ENCODE measurements around the gene RAPGEF6. TPM values are rescaled to one million over a fixed set of nuclear protein-coding genes. Genes with fewer than 3 reads are reported as not detected.

RAPGEF6 gene
- total RNA-seq, 4 donors from 2014 or later, result 16.7 to 104 (median 22.6) TPM

DNA sequence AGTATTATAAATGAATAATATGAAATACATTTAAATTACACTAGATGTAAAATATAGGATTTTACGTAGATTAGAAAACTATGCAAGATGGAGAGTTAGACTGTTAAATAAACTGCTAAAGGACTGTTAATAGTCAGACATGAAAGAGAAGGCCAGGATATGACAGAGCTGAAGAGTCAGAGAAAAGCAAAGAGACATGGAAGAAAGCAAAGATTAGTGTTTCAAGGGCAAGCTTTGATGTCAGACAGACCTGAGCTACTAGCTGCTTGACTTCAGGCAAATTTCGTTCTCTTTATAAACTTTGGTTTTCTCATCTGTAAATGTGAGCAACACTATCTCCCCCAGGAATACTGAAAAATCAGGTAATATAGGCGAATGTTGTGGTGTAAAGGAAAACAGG, 161.3 kb downstream of the RAPGEF6 start:
- no peak for TF ChIP-seq POLR2A (IDR thresholded peaks at IDR 0.05)
- TF ChIP-seq, protein P1, sequence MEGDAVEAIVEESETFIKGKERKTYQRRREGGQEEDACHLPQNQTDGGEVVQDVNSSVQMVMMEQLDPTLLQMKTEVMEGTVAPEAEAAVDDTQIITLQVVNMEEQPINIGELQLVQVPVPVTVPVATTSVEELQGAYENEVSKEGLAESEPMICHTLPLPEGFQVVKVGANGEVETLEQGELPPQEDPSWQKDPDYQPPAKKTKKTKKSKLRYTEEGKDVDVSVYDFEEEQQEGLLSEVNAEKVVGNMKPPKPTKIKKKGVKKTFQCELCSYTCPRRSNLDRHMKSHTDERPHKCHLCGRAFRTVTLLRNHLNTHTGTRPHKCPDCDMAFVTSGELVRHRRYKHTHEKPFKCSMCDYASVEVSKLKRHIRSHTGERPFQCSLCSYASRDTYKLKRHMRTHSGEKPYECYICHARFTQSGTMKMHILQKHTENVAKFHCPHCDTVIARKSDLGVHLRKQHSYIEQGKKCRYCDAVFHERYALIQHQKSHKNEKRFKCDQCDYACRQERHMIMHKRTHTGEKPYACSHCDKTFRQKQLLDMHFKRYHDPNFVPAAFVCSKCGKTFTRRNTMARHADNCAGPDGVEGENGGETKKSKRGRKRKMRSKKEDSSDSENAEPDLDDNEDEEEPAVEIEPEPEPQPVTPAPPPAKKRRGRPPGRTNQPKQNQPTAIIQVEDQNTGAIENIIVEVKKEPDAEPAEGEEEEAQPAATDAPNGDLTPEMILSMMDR (IDR thresholded peaks at IDR 0.05), result no peak
- no peak for DNase-seq
- Histone ChIP-seq H3K9me3 (no peaks in the 10 kb centered on the region), H3K4me1 (no peaks in the 10 kb centered on the region), H3K27me3 (no peaks in the 10 kb centered on the region), H3K4me3 (no peak overlapping the region), H3K27ac (no peak overlapping the region), H3K36me3 (peaks cover 0 to 17% (median 0%) of the 10 kb centered on the region in 3 donors)

DNA sequence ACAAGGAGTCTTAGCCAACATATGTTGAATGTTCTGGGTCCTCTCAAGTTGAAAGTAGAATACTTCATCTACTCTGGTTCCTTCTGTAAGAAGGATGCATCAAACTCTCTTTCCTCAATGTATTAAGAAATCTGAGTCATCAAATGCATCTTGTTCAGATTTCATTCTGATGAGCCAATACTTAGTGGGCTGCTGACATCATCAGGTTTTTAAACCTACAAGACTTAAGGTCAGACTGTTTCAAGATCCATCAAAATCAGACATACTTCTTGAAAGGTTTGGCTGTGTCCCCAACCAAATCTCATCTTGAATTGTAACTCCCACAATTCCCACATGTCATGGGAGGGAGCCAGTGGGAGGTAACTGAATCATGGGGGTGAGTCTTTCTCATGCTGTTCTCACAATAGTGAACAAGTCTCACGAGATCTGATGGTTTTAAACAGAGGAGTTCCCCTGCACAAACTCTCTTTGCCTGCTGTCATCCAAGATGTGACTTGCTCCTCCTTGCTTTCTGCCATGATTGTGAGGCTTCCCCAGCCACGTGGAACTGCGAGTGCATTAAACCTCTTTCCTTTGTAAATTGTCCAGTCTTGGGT, 168.8 kb downstream of the RAPGEF6 start:
- no peaks in the 10 kb centered on the region for H3K9me3 ChIP-seq
- peaks cover 0 to 4% (median 0%) of the 10 kb centered on the region in 3 donors for H3K36me3 ChIP-seq
- H3K4me3 ChIP-seq, result no peak overlapping the region
- TF ChIP-seq, protein P1 (IDR thresholded peaks at IDR 0.05), result no peak
- no peak for TF ChIP-seq POLR2A (IDR thresholded peaks at IDR 0.05)
- no peak for DNase-seq
- H3K4me1 ChIP-seq, result no peaks in the 10 kb centered on the region
- H3K27ac ChIP-seq, result no peak overlapping the region
- no peaks in the 10 kb centered on the region for H3K27me3 ChIP-seq

DNA sequence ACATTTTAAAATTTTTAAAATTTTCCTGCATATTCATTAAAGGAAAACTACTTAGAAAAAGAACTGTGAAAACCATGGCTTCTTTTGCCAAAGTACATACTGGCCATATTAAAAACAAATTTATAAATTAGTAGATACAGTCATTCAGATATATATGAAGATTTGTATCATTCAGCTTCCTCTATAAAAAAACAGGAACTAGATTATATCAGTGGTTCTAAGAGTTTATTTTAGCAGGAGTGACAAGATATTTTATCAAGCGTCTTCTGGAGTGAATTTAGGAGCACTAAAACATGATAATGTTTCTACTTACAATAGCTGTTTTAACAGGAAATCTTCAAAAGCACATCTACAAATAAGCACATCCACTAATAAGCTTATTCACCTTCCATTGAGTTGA, 171.4 kb downstream of the RAPGEF6 start:
- TF ChIP-seq, protein P1 (IDR thresholded peaks at IDR 0.05), result no peak
- TF ChIP-seq POLR2A (IDR thresholded peaks at IDR 0.05), result no peak
- Histone ChIP-seq H3K4me3 (no peak overlapping the region), H3K9me3 (no peaks in the 10 kb centered on the region), H3K27me3 (no peaks in the 10 kb centered on the region), H3K36me3 (peaks cover 0 to 8% (median 0%) of the 10 kb centered on the region in 3 donors), H3K27ac (no peak overlapping the region), H3K4me1 (no peaks in the 10 kb centered on the region)
- no peak for DNase-seq

DNA sequence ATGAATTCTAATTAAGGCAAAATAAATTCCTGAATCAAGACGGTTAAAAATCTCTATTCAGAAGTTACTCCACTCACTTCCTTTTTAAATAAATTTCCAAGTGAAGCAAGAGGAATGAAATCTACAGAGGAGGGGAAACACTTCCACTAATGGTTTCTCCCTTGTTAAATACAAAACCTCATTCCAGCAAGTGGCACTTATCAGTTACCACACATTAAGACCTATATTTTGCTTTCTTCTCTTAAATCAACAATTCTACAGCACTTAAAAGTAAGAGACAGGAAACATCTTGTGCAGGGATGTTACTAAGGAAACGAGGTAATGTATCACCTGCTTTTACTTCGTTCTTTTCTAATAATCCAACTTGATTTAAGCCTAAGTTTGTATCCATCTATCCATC, 172.6 kb downstream of the RAPGEF6 start:
- Histone ChIP-seq H3K27me3 (no peaks in the 10 kb centered on the region), H3K27ac (no peak overlapping the region), H3K4me3 (no peak overlapping the region), H3K9me3 (no peaks in the 10 kb centered on the region), H3K4me1 (no peaks in the 10 kb centered on the region), H3K36me3 (peaks cover 0 to 8% (median 0%) of the 10 kb centered on the region in 3 donors)
- no peak for DNase-seq
- TF ChIP-seq, protein P1 (IDR thresholded peaks at IDR 0.05), result no peak
- TF ChIP-seq POLR2A (IDR thresholded peaks at IDR 0.05), result no peak

DNA sequence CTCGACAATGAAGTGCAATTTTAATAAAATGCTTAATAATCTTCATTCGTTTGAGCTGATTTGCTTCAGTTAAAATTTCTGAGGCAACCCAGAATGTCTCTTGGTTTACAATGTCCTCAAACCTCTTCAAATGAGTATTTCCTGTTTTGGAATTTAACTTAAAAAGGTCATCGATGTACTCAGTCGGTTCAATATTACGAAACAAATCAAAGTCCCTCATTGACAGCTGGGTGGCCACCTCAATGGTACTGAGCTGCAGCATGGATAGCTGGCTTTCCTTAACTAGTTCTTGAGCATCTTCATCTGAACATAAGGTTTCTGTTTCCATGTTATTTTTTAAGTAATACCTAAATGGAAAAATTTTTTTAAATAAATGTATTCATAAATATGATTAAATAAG, 173.3 kb downstream of the RAPGEF6 start:
- Histone ChIP-seq H3K9me3 (no peaks in the 10 kb centered on the region), H3K4me3 (no peak overlapping the region), H3K36me3 (peaks cover 0 to 8% (median 0%) of the 10 kb centered on the region in 3 donors), H3K27ac (no peak overlapping the region), H3K27me3 (no peaks in the 10 kb centered on the region), H3K4me1 (no peaks in the 10 kb centered on the region)
- DNase-seq, result no peak
- TF ChIP-seq, protein P1 (IDR thresholded peaks at IDR 0.05), result no peak
